GM21723 (cell line): ENCODE results near the gene RELT.

ENCODE experiments used
- ATAC-seq: cut with Tn5 transposase; IDR thresholded peaks from one replicate; pipeline ENCODE4 v1.9.1; 2021; ENCODE audit warnings: mild to moderate bottlenecking, moderate library complexity; ENCODE audit not compliant: unreplicated experiment

RELT gene

DNA sequence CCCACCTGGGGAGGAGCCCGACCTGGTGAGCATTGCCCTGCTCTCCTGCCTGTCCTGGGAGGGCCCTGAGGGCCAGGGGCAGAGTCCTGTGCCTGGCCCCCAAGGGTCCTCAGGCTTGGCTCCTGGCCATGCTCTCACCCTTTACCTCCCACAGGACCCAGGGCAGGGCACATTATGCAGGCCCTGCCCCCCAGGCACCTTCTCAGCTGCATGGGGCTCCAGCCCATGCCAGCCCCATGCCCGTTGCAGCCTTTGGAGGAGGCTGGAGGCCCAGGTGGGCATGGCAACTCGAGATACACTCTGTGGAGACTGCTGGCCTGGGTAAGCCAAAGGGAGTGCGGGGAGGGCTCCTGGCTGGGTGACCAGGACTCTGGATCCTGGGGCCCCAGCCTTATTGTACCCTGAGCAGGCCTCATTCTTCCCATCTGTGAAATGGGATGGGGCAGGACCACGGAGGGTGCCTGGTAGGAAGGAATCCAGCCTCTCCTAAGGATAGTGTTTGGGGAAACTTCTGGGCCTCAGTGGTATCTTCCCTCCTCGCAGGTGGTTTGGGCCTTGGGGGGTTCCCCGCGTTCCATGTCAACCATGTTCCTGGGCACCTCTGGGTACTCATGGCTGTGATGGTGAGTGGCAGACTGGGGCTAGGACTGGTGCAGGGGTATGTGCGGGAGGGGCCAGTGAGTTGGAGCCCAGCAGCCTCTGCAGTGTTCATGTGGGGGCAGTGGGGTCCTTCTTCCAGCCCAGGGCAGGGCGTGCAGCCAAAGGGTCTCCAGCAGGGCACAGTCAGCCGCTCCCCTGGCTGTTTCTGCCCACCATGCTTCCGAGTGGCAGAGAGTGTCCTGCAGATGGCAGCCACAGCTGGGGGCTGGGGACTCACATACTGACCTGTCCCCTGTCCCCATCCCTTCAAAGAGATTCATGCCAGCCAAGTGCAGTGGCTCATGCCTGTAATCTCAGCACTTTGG lies 14.7 kb downstream of the RELT start:
- no peak for ATAC-seq

DNA sequence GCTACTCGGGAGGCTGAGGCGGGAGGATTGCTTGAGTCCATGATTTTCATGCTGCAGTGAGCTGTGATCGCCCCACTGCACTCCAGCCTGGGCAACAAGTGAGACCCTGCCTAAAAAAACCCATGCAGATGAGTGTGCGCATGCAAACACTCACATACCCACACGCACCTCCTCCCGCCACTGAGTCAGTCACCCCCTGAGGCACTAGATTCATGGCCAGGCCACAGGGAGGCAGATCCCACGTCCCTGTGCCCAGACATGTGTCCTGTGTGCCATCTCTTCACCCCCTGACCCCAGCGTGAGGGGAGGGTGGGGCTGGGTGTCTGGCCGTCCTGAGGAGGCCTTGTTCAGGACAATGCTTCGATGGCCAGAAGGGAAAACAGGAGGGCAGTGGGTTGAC lies 15.5 kb downstream of the RELT start:
- no peak for ATAC-seq

DNA sequence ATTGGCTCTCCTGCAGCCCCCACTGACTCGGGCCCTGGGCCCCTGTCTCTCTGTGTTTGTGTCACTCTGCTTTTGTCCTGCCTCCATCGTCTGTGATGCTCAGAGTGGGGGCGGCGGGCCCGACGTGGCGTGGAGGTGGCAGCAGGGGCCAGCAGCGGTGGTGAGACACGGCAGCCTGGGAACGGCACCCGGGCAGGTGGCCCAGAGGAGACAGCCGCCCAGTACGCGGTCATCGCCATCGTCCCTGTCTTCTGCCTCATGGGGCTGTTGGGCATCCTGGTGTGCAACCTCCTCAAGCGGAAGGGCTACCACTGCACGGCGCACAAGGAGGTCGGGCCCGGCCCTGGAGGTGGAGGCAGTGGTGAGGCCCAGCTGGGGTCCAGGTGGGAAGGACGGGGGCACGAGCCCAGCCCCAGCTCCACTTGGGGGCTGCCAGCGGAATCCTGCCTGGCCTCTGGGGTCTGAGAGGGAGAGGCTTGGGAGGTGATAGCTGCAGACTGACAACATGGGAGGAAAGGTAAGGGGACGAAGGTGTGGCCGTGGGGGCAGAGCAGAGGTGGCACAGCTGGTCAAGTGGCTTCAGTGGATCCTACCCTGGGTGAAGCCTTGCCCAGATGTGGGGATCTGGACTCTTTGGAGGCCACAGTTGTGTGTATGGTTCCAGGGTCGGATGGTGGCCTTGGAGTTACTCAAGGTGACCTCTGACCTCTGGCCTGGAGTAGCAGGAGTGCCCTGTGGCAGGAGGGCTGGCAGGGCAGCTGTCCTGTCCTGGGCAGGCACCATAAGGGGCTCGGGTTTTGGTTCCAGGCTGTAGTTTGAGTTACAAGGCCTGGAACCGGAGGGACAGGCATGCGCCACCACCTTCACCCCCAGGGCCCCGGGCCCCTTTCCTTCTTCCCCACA lies 16.2 kb downstream of the RELT start:
- no peak for ATAC-seq

DNA sequence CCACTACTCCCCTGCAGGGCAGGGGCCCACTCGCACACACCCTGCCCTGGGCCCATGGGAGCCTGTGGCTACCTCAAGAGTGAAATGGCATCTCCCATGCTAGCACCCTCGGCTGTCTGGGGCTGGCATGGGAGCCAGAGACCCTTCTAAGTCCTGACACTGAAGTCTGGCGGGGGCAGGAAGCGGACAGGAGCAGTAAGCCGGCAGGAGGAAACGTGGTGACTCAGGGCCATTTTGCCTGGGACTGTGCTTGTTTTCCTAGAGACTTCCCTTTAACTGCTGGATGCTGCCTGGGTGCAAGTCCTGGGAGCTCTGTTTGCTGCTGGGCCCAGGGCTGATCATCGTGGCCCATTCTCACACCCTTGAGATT lies 16.8 kb downstream of the RELT start:
- no peak for ATAC-seq

DNA sequence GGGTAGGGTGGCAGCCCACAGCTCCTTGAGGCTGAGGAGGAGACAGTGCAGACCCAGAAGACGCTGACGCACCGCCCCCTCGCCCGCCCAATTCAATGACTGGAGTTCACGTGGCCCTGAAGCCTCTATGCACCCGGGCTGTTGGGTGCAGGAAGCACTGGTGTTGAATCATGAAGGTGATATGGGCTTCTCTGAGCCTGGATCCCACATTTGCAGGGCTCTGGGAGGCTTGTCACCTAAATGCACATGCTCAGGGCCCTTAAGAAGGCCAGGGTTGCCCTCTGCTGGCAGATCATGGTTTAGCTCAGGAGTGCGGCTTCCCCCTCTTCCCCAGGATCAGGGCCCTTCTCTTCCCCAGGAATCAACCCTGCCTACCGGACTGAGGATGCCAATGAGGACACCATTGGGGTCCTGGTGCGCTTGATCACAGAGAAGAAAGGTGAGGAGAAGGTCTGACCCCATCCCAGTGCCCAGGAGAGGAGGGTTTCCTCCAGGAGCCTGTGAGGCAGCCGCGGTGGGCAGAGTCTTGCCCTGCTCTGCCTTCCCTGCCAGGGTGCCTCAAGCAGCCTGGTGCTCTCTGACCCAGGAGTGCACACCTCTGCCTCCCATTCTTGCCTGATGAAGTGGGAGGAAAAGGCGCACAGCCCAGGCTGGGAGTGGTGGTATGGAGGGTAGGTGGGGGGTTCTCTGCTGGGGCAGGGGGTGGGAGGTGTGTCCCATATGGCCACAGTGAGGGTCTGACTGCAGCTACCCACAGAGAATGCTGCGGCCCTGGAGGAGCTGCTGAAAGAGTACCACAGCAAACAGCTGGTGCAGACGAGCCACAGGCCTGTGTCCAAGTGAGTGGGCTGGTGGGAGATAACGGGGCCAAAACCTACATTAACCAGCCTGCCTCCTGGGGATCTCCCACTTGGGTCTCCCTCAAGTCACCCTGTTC lies 17.5 kb downstream of the RELT start:
- no peak for ATAC-seq

DNA sequence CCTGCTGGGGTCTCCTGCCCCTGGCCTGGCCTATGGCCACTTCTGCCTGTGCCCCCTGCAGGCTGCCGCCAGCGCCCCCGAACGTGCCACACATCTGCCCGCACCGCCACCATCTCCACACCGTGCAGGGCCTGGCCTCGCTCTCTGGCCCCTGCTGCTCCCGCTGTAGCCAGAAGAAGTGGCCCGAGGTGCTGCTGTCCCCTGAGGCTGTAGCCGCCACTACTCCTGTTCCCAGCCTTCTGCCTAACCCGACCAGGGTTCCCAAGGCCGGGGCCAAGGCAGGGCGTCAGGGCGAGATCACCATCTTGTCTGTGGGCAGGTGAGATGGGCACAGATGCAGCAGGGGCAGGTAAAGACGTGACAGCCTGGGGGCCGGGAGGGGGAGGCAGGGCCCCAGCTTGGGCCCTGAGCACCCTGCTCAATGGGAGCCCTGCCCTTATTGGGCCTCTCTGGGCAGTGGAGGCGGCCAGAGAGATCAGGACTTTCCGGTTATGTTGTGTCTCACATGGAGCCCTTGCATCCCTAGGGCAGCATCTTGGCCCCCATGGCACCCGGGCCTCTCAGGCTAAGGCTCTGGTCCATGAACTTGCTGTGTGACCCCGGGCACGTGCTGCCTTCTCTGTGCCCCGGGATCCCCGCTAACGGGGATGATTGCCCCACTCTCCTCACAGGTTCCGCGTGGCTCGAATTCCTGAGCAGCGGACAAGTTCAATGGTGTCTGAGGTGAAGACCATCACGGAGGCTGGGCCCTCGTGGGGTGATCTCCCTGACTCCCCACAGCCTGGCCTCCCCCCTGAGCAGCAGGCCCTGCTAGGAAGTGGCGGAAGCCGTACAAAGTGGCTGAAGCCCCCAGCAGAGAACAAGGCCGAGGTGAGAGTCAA lies 18.5 kb downstream of the RELT start:
- no peak for ATAC-seq

DNA sequence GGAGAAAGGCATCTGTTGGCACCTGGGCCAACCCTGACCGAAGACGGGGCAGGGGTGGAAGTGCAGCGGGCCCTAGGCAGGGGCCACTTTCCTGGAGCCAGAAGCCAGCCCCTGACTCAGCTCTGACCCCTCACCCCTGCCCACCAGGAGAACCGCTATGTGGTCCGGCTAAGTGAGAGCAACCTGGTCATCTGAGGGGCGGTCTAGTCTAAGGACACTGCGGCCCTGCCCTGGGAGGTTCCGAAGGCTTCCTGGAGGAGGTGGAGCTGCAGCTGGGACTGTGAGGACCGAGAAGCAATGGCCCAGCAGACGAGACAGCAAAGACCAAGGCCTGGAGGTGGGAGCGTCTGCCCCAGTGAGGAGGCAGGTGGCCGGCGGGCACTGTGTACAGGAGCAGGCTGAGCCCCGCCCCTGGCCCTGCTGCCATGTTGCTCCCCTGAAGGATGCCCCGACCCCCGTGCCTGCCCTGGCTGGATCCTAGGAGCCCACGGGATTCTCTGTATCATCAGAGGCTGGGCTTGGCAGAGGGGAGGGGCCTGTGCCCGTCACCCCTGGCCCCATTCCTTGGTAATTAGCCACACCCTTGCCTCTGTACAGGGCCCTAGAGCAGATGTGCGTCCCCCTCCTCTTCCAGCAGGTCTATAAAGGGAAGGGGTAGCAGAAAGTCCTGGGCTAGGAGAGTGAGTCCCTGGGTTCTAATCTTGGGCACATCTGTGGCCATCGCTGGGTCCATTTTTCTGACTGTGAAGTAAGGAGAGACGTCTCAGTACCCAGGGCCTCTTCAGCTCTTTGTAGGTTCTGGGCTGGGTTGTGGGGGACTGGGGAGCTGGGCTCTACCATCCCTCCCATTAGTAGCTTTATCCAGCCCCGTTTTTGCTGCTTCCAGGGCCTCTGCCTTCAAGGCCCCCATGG lies 19.4 kb downstream of the RELT start:
- no peak for ATAC-seq

DNA sequence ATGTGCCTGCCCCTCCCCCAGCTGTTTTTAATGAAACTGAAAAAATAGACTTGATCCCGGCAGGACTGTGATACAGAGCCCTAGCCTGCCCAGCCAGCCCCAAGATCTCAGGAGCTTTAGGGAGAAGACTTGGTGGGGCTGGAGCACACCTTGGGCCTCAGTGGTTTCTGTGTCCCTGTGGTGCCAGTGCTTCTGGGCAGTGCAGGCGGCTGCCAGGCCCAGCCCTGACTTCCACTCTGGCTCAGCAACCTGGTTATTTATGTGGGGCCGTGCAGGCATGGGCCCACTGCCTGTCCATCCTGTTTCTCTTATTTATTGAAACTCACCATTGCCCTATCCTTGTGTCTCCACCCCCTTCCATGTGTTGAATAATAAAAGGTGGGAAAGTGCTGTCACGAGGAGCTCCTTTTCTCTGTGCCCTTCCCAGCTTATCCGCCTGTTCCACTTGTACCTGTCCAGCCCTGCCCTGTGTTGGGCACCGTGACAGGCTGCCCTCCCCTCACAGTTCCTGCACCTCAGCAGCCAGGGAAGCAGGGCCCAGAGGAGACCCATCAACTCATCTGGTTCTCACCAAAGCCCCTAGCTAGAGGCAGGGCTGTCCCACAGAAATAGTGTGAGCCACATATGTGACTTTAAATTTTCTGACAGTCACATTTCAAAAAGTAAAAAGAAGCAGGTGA lies 20.2 kb downstream of the RELT start:
- ATAC-seq: no peak

DNA sequence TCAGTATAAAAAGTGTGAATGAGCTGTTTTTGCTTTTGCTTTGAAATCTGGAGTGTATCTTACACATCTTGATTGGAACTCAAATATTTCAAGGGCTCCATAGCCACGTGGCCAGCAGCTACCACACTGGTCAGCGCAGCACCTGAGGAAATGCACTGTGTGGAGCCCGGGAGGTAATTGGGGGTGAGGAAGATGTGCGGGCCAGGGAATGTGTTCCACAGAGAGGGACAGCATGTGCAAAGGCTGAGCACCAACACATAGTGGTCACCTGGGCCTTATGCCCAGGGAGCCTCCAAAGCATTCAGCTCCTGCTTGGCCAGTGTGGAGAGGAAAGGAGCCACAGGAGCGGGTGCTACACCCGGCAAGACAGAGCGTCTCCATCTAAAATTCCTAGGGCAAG lies 20.8 kb downstream of the RELT start:
- ATAC-seq: no peak

DNA sequence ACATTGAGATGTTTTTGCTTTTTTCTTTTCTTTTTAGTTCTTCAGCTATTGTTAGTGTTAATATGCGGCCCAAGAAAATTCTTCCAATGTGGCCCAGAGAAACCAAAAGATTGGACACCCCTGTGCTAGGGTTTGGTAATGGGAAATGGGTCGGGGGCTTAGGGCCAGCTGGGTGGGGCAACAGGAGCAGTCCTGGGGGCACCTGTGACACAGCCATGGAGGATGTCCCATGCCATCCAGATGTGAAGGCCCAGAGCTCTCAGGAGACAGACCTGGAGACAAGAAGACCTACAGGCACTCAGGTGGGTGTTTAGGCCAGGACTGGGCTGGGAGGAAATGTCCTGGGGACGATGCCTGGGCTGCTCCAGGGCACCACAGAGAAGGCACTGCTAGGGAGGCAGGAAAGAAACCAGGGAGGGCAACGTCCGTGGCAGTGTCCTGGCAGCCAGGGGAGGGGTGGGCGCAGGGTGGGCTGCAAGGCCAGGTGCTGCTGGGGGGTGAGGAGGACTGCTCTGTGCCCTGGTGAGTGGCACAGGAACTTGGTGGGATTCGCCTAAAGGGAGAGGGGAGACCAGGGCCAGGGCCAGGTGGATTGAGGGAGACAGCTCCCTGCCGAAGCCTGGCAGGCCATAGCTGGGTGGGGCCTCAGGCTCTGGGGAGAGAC lies 21.4 kb downstream of the RELT start:
- ATAC-seq: no peak

DNA sequence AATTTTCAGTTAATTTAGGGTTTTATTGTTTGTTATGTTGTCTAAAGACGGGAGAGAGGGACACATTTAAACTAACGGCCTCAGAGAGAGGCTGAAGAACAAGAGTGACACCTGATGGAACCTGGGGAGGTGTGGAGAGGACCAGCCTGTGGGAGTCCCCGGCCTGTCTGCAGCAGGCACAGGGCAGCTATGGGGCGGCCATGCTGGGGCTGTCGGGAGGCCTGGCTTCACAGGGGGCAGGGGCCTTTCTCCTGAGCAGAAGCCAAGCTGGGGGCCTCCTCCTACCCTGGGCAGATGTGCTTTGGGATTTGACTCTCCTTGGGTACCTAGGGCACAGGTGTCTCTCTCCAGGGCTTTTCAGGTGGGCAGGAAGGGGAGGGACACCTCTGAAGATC lies 21.9 kb downstream of the RELT start:
- ATAC-seq: no peak

DNA sequence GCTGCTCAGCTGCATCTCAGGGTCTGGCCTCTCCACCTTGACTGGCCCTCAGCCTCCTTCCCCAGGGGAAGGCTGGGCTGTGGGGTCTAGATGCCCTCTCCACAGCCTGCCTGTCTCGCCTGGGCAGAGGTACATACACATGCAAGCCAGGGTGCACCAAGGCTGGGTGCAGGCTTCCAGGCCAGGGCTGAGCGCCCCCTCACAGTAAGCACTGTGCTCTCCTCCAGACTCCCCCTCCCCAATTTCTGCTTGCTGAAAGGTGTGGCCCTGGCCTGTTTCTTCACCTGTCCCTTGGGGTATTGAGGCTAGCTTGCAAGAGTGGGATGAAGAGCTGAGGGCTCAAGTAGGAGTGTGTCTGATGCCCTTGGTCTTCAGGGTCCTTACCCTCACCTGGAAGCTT lies 22.5 kb downstream of the RELT start:
- ATAC-seq: no peak

DNA sequence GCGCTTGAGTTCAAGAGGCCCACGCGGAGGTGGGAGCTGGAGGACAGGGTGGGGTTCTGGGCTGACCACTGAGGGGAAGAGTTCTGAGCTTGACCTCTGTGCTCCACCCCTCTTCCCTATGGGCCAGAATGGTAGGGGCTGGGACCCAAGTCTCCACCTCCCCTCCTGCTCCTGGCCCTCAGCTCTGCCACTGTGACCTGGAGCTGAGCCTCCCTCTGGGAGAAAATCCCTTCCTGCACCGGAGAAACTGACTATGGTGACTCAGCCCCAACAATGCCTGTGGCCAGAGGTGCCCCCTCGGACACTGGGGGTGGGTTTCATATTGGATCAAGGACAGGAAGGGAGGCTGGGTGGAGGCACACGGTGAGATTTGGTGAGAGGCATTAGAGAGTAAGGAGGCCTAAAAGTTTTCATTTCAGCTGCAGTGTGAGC lies 23.0 kb downstream of the RELT start:
- no peak for ATAC-seq

DNA sequence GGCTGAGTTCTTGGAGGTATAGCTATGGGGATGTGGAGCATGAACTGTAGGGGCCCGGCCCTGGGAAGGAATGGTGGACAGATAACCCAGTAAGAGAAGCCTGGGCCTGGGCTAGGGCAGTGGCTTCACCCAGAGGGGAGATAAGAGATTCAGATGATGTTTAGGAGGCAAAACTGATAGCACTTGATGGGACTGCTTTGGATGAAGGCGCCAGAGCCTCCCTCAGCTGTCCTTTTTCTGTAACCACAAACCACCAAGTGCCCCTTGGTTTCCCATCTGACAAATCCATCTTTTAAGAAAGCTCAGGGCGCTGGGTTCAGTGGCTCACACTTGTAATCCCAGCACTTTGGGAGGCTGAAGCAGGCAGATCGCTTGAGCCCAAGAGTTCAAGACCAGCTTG lies 23.4 kb downstream of the RELT start:
- ATAC-seq: no peak

DNA sequence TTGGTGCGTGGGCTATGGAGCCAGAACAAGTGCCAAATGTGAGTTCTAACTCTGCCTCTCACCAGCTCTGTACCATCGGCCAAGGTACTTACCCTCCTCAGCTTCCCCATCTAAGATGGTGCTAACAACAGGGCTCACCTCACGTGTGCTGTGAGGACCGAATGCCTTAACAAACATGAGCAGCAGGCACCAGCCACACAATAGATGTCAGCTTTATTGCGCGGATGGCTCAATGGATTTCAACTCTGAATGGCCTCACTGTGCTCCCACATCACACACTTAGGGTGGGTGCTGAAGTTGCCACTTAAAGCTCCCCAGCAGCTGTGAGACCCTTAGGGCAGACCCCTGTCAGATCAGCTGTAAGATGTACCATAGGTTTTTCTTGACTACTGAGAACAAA lies 24.1 kb downstream of the RELT start:
- ATAC-seq: no peak

DNA sequence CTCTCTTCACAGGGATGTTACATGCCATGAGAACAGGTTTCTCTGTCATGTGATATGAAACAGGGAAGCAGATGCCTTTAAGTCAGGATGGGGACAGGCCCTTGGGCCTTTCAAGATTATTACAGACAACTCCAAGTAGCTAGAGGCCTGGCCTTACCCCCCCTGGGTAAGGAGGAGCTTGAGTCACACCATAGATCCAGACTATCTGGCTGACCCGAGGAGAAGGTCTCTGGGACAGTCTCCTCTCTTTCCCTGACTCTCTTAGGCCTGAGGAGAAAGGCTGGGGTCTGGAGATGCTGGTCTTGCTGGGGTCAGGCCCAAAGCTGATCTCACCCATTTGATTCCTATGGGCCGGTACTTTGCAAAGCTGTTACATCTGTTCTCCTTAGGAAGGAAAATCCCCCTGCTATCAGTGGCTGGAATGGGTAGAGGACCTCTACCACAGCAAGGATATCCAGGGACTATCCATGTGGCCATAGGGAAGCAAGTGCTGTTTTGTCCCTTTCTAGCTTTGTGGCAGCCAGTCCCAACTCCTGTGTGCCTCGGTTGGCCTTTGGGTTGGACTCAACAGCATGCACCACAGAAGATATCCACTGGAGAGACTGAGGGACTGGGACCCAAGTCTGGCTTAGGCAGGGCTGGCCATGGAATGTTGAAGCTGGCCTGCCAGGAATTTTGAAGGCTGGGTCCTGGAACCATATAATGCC lies 25.2 kb downstream of the RELT start:
- ATAC-seq: no peak
